GM21717 (cell line): ENCODE measurements around the gene CTNNA3.
"Not testable (repeated sequence)": the region's sequence is repeated elsewhere in the genome, so short reads cannot be mapped to it uniquely, and the experiment has no call there.

ENCODE experiments used
- ATAC-seq: cut with Tn5 transposase; IDR thresholded peaks from one replicate; pipeline ENCODE4 v1.9.1; 2021; ENCODE audit warnings: mild to moderate bottlenecking, moderate library complexity; ENCODE audit not compliant: unreplicated experiment

CTNNA3 gene

GRCh38 chr10:67259319-67259929 is 436.6 kb downstream of the CTNNA3 start:
- no peak for ATAC-seq

DNA sequence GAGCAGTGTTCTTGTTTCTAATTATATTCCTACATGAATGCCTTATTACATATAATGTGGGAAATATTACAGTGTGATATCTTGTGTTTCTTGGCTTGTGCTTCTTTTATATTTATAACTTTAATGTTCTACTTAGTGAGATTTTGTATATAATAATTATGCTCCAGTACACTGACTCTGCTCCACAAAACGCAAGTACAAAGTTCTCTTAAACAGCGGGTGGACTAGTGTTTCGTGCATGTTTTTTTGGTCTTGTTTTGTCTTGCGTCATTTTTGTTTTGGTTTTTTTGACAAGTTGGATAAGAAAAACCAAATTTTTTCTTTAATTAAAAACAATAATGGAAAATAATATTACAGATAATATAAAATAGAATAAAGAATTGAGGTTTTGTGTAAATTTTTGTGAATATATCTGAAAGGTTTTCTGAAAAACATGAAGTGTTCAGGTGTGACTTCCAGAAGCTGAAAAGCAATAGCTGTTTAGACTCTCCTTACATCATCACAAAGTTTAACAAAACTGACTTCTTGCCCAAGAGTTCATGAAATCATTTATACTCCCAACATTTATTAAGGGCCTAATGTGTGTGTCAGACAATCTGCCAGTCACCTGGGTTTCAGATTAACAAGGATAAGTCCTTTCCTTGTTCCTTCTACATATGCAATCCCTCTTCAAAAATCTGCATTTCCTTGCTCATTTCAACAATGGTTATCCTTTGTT is 438.4 kb downstream of the CTNNA3 start:
- ATAC-seq: no peak

DNA sequence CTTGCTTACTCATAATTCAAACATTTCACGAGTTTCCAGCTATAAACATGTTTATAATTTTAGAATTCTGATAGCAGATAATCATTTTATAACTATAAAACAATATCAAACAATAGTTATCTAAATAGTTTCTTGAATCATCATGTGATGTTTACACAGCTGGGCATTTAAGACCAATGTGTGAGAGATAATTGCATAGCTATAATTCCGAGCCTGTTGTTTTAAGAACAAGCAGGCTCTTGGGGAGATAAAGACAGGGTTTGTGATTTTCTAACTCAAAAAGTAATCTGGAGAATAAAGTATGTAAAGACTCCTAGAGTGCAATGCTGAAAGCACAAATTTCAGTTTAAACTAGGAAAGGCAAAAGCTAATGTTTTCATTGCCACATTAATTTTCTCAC is 439.0 kb downstream of the CTNNA3 start:
- ATAC-seq: no peak

DNA sequence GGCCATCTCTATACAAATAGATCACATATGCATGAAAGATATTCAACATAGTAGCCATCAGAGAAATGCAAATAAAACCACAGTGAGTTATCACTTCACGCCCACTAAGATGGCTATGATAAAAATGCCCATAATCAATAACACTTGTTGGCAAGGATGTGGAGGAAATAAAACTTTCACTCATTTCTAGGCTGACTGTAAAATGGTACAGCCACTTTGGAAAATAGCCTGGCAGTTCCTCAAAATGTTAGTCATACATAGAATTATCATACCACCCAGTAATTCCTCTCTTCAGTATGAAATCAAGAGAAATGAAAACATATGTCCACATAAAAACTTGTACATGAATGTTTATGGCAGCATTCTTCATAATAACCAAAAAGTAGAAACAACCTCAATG is 445.3 kb downstream of the CTNNA3 start:
- no peak for ATAC-seq

DNA sequence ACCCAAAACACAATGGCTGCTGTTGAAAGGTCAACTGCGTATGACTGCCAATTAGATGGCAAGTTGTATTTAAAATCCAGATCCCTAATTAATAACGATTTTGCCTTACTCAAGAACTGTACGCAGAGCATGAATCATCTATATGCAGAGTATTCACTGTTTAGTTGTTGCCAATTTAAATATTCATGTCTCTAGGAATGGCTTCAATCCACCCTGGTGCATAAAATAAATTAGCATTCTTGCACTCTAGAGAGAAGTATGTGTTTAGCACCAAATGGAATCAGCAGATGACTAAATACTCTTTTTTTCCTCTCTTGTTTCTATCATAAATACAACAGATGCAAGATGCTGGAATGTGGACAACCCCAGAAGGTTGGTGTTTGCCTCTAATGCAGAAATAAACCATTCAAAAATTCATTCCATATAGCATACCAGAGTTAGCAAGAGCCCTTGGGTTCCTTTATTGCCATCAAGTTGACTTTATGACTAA is 449.9 kb downstream of the CTNNA3 start:
- no peak for ATAC-seq

DNA sequence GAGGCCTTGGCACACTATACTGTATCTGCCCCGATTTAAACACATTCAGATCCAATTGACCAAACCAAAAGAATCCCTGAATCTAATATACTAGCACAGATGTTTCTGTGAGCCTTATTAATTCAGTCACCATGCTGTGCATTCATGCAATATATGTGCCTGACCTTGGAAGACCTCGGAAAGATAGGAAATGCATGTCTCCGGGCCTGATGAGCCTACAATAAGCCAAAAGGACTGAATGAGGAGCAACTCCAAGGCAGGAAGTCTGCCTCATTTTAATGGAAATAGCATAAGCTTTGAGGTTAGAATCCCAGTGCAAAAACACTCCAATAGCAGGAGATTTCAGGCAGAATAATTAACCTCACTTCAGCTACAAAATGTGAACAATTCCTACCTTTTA is 453.5 kb downstream of the CTNNA3 start:
- no peak for ATAC-seq

DNA sequence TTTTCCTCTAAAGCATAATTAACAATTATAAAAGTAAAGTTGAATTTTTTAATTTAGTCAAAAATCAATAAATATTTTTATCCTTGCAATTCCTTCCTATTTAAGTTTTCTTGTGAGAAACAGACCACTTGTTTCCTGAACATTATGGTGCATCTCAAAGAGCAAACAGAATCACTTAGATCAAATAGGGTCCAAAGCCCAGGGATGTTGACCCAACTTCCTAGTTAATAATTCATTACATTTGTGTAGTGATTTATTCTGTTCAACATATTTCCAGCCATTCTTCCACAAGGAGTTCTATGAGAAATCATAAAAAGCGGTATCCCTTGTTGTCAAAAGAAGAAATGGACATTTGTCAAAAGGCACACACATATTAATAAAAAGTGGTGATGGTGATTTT is 454.5 kb downstream of the CTNNA3 start:
- no peak for ATAC-seq

GRCh38 chr10:67239864-67240497 is 456.0 kb downstream of the CTNNA3 start:
- no peak for ATAC-seq

DNA sequence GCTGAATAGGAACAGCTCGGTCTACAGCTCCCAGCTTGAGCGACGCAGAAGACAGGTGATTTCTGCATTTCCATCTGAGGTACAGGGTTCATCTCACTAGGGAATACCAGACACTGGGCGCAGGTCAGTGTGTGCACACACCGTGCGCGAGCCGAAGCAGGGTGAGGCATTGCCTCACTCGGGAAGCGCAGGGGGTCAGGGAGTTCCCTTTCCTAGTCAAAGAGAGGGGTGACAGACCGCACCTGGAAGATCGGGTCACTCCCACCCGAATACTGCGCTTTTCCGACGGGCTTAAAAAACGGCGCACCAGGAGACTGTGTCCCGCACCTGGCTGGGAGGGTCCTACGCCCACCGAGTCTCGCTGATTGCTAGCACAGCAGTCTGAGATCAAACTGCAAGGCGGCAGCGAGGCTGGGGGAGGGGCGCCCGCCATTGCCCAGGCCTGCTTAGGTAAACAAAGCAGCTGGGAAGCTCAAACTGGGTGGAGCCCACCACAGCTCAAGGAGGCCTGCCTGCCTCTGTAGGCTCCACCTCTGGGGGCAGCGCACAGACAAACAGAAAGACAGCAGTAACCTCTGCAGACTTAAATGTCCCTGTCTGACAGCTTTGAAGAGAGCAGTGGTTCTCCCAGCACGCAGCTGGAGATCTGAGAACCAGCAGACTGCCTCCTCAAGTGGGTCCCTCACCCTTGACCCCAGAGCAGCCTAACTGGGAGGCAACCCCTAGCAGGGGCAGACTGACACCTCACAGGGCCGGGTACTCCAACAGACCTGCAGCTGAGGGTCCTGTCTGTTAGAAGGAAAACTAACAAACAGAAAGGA is 465.1 kb downstream of the CTNNA3 start:
- not testable (repeated sequence) for ATAC-seq

DNA sequence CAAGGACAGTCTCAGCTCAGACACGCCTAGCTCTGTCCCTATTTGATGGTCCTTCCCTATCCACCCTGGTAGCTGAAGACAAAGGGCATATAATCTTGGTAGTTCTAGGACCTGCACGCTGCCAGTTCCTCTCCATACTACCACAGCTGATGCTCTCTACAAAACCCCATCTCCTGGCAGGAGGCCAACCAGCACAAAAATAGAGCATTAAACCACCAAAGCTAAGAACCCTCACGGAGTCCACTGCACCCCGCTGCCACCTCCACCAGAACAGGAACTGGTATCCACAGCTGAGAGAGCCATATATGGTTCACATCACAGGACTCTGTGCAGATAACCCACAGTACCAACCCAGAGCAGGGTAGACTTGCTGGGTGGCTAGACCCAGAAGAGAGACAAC is 470.8 kb downstream of the CTNNA3 start:
- ATAC-seq: no peak

- ATAC-seq: no peak
These were observed 471.4 kb downstream of the CTNNA3 start for GRCh38 chr10:67224553-67224952.

DNA sequence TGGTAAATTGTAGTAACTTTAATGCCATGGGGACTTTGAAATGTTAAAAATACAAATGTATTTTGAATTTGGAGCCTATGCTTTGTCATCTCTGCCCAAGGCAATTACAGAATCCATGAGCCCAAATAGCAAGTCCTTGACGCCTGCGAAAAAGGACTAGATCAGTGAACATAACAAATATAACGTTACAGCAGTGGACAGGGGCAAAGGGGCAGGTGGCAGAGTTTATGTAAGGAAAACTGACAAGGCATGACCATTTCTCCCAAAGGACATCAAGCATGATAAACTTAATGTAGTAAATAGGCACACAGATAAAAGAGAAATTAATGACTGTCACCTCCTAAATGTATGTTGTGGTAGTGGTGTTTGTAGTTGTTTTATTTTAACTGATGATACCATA is 473.1 kb downstream of the CTNNA3 start:
- ATAC-seq: no peak

- no peak for ATAC-seq
These were observed 474.0 kb downstream of the CTNNA3 start for GRCh38 chr10:67221939-67222494.

DNA sequence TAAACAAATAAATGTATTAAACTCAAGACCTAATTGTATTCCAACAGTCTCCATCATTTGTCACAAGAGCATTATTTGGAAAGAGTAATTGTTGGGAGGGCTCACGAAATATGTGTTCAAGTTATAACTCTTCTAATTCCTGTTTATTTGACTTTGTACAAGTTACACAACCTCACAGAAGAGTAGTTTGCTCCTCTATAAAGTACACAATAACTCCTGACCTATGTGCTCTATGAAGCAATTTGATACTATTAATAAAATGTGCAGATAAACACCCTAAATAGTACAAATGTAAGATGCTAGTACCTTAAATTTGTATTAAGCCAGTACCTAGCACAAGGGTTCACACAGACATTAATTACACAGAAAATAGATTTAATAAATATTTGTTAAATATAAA is 484.3 kb downstream of the CTNNA3 start:
- ATAC-seq: no peak

GRCh38 chr10:67207923-67208322 is 488.1 kb downstream of the CTNNA3 start:
- not testable (repeated sequence) for ATAC-seq

DNA sequence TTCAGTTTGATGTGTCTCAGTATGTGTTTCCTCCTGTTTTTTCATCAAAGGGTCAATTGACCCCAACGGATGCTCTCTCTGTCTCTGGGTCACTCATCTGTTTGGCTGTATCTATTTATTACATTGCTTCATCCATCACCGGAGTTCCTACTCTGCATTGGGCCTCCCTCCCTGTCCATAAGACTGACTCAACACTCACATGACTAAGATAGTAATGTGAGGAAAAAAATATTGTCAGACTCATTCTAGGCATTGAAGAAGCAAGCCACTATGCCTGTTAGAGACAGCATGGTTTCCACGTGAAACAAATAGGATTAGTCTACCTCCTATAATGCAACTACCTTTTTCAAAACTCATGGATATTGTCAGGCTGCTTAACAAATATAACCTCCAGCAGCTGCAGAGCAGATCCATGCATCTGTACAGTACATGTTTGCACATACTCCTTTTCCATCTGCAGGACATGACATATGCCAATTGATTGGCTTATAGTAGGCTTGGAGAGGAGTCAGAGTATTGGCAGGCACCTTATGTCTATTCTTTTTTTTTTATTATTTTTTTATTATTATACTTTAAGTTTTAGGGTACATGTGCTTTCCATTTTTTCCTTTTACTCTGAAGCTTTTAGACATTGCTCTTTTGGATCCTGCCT is 495.0 kb downstream of the CTNNA3 start:
- no peak for ATAC-seq

GRCh38 chr10:67175354-67175753 is 520.6 kb downstream of the CTNNA3 start:
- no peak for ATAC-seq

- no peak for ATAC-seq
These were observed 522.2 kb downstream of the CTNNA3 start for GRCh38 chr10:67173787-67174186.

- no peak for ATAC-seq
These were observed 524.0 kb downstream of the CTNNA3 start for GRCh38 chr10:67171970-67172369.

DNA sequence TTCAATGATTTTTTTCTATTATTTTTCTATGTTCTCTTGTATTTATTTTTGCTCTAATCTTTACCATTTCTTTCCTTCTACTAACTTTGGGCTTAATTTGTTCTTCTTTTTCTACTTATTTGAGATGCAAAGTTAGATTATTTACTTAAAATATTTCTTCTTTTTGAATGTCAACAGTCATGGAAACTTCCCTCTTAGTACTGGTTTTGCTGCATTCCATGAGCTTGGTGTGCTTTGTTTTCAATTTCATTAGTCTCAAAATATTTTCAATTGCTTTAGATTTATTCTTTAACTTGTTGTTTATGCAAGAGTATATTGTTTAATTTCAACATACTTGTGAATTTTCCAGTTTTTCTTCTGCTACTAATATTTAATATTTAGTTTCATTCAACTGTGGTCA is 539.8 kb downstream of the CTNNA3 start:
- no peak for ATAC-seq
